SKM-1 treated with dmso at 0.1 percent for 144 hours (cell line): ENCODE results near the gene UBQLN4.

Source experiments
- DNase-seq: peaks from one replicate; lab custom pipeline; 2025; ENCODE audit not compliant: unreplicated experiment; lab: John Stamatoyannopoulos, UW

The UBQLN4 gene

GRCh38 chr1:156020293-156021092, 33.1 kb downstream of the UBQLN4 start, which contains the start of gene SSR2:
TSS of gene SSR2 (minus strand) at chr1:156020951. CDS start at chr1:156020167, 784 bp downstream.
- DNase-seq = peak; percentile 98

- no peak for DNase-seq
Observed at GRCh38 chr1:156019946-156020292, 33.7 kb downstream of the UBQLN4 start.

GRCh38 chr1:156014829-156015228, 38.8 kb downstream of the UBQLN4 start:
- no peak for DNase-seq

GRCh38 chr1:156012051-156012817, 41.4 kb downstream of the UBQLN4 start:
- DNase-seq = no peak

GRCh38 chr1:156009404-156009803, 44.2 kb downstream of the UBQLN4 start:
- DNase-seq = no peak

- no peak for DNase-seq
Observed at GRCh38 chr1:156006666-156007376, 46.8 kb downstream of the UBQLN4 start.

- DNase-seq = no peak
Observed at GRCh38 chr1:156004843-156005584, 48.6 kb downstream of the UBQLN4 start.

GRCh38 chr1:156003923-156004188, 49.7 kb downstream of the UBQLN4 start:
- no peak for DNase-seq

GRCh38 chr1:156002188-156002911, 51.2 kb downstream of the UBQLN4 start:
- no peak for DNase-seq

GRCh38 chr1:156001662-156002171, 51.9 kb downstream of the UBQLN4 start:
- DNase-seq = no peak

GRCh38 chr1:156001021-156001661, 52.5 kb downstream of the UBQLN4 start:
- DNase-seq = no peak

- no peak for DNase-seq
Observed at GRCh38 chr1:155999964-156000363, 53.6 kb downstream of the UBQLN4 start.

- no peak for DNase-seq
Observed at GRCh38 chr1:155996166-155996565, 57.4 kb downstream of the UBQLN4 start.

GRCh38 chr1:155993595-155993994, 60.0 kb downstream of the UBQLN4 start:
- no peak for DNase-seq

GRCh38 chr1:155990005-155990739, 63.4 kb downstream of the UBQLN4 start:
- DNase-seq = peak; percentile 96

- peak; percentile 92 for DNase-seq
Observed at GRCh38 chr1:155989242-155990004, 64.2 kb downstream of the UBQLN4 start.
